Nephron progenitor cell (in vitro differentiated cells): ENCODE results near the gene NDST1.

Source experiments
- DNase-seq: peaks from one replicate; pipeline ENCODE4 v3.0.0; 2021
- H3K27ac Mint-ChIP-seq: 2 replicates; pipeline ENCODE4 v1.8.0; 2021; ENCODE audit warnings: mild to moderate bottlenecking, moderate library complexity, mixed read lengths
- H3K27me3 Mint-ChIP-seq: 2 replicates; pipeline ENCODE4 v1.8.0; 2021; ENCODE audit warnings: mild to moderate bottlenecking, low read depth, mixed read lengths; ENCODE audit not compliant: poor library complexity
- H3K36me3 Mint-ChIP-seq: 2 replicates; pipeline ENCODE4 v1.8.0; 2021; ENCODE audit warnings: low read depth, mixed read lengths
- H3K4me1 Mint-ChIP-seq: 2 replicates; pipeline ENCODE4 v1.8.0; 2021; ENCODE audit warnings: mixed read lengths
- H3K4me3 Mint-ChIP-seq: 2 replicates; pipeline ENCODE4 v1.8.0; 2021; ENCODE audit warnings: mild to moderate bottlenecking, moderate library complexity, mixed read lengths
- H3K9me3 Mint-ChIP-seq: 2 replicates; pipeline ENCODE4 v1.8.0; 2021; ENCODE audit warnings: mild to moderate bottlenecking, moderate library complexity, mixed read lengths
- TF ChIP-seq, protein P1 (sequence below): fragments of 200-600 bp; sonication (generic); IDR thresholded peaks from 2 replicates; pipeline ENCODE4 v1.5.0; 2021; ENCODE audit warnings: antibody characterized with exemption

Gene NDST1

GRCh38 chr5:150491876-150492275 is 16.1 kb upstream of the NDST1 start:
- Mint-ChIP-seq H3K27me3 (peaks cover 2% of the 10 kb centered on the region), H3K9me3 (no peaks in the 10 kb centered on the region), H3K36me3 (peaks cover 21% of the 10 kb centered on the region), H3K4me3 (no peak overlapping the region), H3K4me1 (peaks cover 74% of the 10 kb centered on the region), H3K27ac (peak overlapping the region; percentile 86)
- DNase-seq = no peak
- TF ChIP-seq, protein P1, sequence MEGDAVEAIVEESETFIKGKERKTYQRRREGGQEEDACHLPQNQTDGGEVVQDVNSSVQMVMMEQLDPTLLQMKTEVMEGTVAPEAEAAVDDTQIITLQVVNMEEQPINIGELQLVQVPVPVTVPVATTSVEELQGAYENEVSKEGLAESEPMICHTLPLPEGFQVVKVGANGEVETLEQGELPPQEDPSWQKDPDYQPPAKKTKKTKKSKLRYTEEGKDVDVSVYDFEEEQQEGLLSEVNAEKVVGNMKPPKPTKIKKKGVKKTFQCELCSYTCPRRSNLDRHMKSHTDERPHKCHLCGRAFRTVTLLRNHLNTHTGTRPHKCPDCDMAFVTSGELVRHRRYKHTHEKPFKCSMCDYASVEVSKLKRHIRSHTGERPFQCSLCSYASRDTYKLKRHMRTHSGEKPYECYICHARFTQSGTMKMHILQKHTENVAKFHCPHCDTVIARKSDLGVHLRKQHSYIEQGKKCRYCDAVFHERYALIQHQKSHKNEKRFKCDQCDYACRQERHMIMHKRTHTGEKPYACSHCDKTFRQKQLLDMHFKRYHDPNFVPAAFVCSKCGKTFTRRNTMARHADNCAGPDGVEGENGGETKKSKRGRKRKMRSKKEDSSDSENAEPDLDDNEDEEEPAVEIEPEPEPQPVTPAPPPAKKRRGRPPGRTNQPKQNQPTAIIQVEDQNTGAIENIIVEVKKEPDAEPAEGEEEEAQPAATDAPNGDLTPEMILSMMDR = no peak

DNA sequence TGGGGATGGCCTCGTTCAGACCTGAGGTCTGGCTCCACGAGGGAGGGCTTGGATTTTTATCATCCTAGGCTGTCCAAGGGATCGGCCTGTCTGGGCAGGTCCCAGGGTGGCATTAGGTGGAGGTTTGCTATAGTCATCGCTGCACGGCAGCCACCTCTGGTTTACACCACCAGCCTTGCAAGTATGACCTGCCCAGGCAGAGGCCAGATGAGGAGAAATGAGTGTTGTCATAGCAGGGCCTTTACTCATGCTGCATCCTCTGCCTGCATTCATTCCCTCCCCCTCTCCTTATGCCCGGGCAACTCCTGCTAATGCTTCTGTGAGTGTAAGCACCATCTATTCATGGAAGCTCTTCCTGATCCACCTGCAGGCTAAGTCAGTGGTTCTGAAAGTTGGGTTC is 15.3 kb upstream of the NDST1 start:
- TF ChIP-seq, protein P1 = no peak
- H3K27ac Mint-ChIP-seq = peak overlapping the region; percentile 70
- H3K4me1 Mint-ChIP-seq = peaks cover 74% of the 10 kb centered on the region
- H3K27me3 Mint-ChIP-seq = no peaks in the 10 kb centered on the region
- H3K9me3 Mint-ChIP-seq = no peaks in the 10 kb centered on the region
- H3K4me3 Mint-ChIP-seq = no peak overlapping the region
- no peak for DNase-seq
- peaks cover 21% of the 10 kb centered on the region for H3K36me3 Mint-ChIP-seq

- Mint-ChIP-seq H3K9me3 (no peaks in the 10 kb centered on the region), H3K27me3 (no peaks in the 10 kb centered on the region), H3K4me3 (no peak overlapping the region), H3K27ac (peak overlapping the region; percentile 83), H3K4me1 (peaks cover 74% of the 10 kb centered on the region), H3K36me3 (peaks cover 21% of the 10 kb centered on the region)
- DNase-seq = no peak
- TF ChIP-seq, protein P1 = no peak
These were observed 11.8 kb upstream of the NDST1 start for GRCh38 chr5:150496098-150496497.

- Mint-ChIP-seq H3K4me1 (peaks cover 74% of the 10 kb centered on the region), H3K9me3 (no peaks in the 10 kb centered on the region), H3K27ac (peak overlapping the region; percentile 83), H3K27me3 (no peaks in the 10 kb centered on the region), H3K4me3 (no peak overlapping the region), H3K36me3 (peaks cover 21% of the 10 kb centered on the region)
- no peak for DNase-seq
- TF ChIP-seq, protein P1 = no peak
These were observed 11.4 kb upstream of the NDST1 start for GRCh38 chr5:150496534-150496933.

DNA sequence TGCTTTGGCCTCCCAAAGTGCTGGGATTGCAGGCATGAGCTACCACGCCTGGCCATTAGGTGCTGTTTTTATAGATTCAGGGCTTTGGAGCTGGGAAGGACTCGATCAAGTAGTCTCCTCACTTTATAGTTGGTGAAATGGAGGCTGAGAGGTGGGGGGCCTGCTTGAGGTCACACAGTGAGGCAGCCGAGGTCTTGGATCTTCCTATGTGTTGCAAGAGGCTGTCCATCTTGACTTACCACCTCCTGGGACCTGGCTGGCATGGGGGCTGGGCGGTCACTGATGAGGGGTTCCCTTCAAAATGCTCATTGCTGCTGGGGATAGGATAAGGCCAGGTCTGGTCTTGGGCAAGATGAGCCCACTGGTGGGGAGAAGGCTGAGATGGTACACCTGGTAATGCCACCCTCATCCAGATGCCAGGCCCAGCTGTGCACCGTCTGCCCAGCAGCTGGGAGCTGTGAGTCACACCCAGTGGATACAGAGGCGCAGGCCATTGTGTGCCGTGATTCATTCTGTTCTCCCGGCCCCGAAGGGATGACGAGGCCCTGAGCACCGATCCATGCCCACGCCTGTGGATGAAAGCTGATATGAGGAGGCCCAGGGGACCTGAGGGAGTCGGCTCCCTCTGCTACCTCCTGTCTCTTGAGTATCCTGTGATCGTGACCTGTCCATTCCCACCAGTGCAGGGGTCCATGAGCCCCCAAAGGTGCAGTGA is 10.5 kb upstream of the NDST1 start:
- H3K27me3 Mint-ChIP-seq = no peaks in the 10 kb centered on the region
- TF ChIP-seq, protein P1 = no peak
- H3K27ac Mint-ChIP-seq = peak overlapping the region; percentile 95
- H3K36me3 Mint-ChIP-seq = peaks cover 17% of the 10 kb centered on the region
- peaks cover 74% of the 10 kb centered on the region for H3K4me1 Mint-ChIP-seq
- no peaks in the 10 kb centered on the region for H3K9me3 Mint-ChIP-seq
- H3K4me3 Mint-ChIP-seq = peak overlapping the region; percentile 31
- peak; percentile 50 for DNase-seq

- Mint-ChIP-seq H3K27me3 (no peaks in the 10 kb centered on the region), H3K4me3 (peak overlapping the region; percentile 31), H3K27ac (peak overlapping the region; percentile 95), H3K36me3 (peaks cover 15% of the 10 kb centered on the region), H3K9me3 (no peaks in the 10 kb centered on the region), H3K4me1 (peaks cover 71% of the 10 kb centered on the region)
- TF ChIP-seq, protein P1 = no peak
- no peak for DNase-seq
These were observed 10.0 kb upstream of the NDST1 start for GRCh38 chr5:150497989-150498317.
